22Rv1 (cell line): ENCODE measurements around the gene GDF15.

Experiments used
- CTCF ChIP-seq: fragments of 450-650 bp; IDR thresholded peaks from 2 replicates; pipeline ENCODE4 v1.5.1; 2017; ENCODE audit warnings: mild to moderate bottlenecking
- ZFX ChIP-seq: fragments of 450-650 bp; IDR thresholded peaks from 2 replicates; pipeline ENCODE4 v1.6.1; 2017; ENCODE audit warnings: antibody characterized with exemption, borderline replicate concordance

DNA sequence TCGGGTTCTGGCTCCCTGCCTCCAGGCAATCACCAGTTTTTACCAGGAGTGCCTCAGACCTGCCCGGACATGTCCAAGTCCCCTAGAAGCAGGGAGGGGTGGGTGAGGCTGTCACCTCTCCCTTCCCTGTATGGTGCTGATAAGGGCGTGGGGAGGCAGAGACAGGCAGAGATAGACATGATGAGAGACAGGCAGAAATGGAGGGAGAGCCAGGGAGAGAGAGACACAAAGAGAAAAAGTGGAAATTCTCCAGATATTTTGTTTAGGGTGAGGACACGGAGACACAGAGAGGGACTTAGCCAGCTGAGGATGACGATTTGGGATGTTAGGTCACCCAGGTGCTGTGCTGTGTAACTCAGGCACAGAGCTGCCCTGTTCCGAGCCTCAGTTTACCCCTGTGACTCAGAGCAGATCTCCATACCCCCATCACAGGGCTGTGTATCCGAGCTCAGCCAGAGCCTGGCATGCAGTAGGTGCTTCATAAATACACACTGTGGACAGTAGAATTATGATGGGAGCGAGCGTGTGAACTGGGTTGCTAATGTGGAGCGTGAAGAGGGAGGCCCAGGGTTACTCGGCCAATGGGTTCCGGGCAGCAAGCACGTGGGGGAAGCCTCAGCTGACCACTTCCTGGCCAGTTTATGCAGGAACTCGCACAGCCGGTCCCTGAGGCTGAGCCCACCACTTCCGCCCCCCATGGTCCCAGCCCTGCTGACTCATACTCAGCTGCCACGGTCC is 11.9 kb upstream of the GDF15 start:
- TF ChIP-seq CTCF (no peak), ZFX (no peak)
